ENCODE measurements around the gene ZFAND3. TPM values are rescaled to one million over a fixed set of nuclear protein-coding genes. Genes with fewer than 3 reads are reported as not detected.

Gene ZFAND3
- total and polyA plus RNA-seq, 10 of the 15 experiments (the other 5 are each of a cell fraction or from before 2014, with no cell fraction given): 0.90 to 34.4 (median 16.3) TPM

GRCh38 chr6:37830225-37830624, 10.7 kb downstream of the ZFAND3 start (continued):
- TF ChIP-seq BCL11A (IDR thresholded peaks at IDR 0.05; ENCODE audit: low read depth, low read length) (peak; percentile 98), EGR1 (IDR thresholded peaks at IDR 0.05; ENCODE audit: borderline replicate concordance in 1 of 2, low read depth in 2 of 2, low read length in 2 of 2) (no peak), MEF2B (IDR thresholded peaks at IDR 0.05; ENCODE audit: partially characterized antibody, poor library complexity, severe bottlenecking) (peak; percentile 98), POLR2AphosphoS2 (IDR thresholded peaks at IDR 0.05; ENCODE audit: low read depth, low read length) (no peak), E2F4 (IDR thresholded peaks at IDR 0.05; ENCODE audit: low read depth, low read length) (no peak), SMARCA5 (IDR thresholded peaks at IDR 0.05) (no peak), SPI1 (IDR thresholded peaks at IDR 0.05; ENCODE audit: borderline replicate concordance, insufficient read depth, low read depth, low read length) (no peak), IRF4 (IDR thresholded peaks at IDR 0.05; ENCODE audit: low read depth, low read length) (0 out of 2 replicates have a peak, but pooled peaks have one; percentile 41), BMI1 (IDR thresholded peaks at IDR 0.05; ENCODE audit: borderline replicate concordance) (peak; percentile 79), ZBTB11 (CRISPR knock-in tag; IDR thresholded peaks at IDR 0.05) (no peak), E4F1 (IDR thresholded peaks at IDR 0.05; ENCODE audit: borderline replicate concordance, partially characterized antibody) (no peak), KDM1A (IDR thresholded peaks at IDR 0.05; ENCODE audit: borderline replicate concordance) (no peak), EED (IDR thresholded peaks at IDR 0.05; ENCODE audit: low read depth) (peak; percentile 52; the same call in 1 of the 2 replicates), CUX1 (IDR thresholded peaks at IDR 0.05; ENCODE audit: insufficient replicate concordance, low read depth, low read length) (no peak), TCF12 (IDR thresholded peaks at IDR 0.05; ENCODE audit: low read depth, low read length) (no peak), JUNB (IDR thresholded peaks at IDR 0.05) (peak; percentile 26; the same call in 1 of the 2 replicates), BACH1 (IDR thresholded peaks at IDR 0.05; ENCODE audit: borderline replicate concordance) (peak; percentile 83; the same call in 1 of the 2 replicates), EP300 (IDR thresholded peaks at IDR 0.05; ENCODE audit: borderline replicate concordance in 1 of 2, control insufficient read depth in 1 of 2, low read depth in 2 of 2, low read length in 2 of 2) (peak; percentile 42 to 76; a peak in 2 of 4 replicates)
